HG03432 (cell line): ENCODE results near the gene TMEM59L.

Source experiments
- ATAC-seq: cut with Tn5 transposase; IDR thresholded peaks from one replicate; pipeline ENCODE4 v1.9.1; 2021; ENCODE audit warnings: mild to moderate bottlenecking, moderate library complexity; ENCODE audit not compliant: unreplicated experiment

TMEM59L gene

GRCh38 chr19:18636183-18636968 is 23.7 kb downstream of the TMEM59L start:
- ATAC-seq, result peak; percentile 85

DNA sequence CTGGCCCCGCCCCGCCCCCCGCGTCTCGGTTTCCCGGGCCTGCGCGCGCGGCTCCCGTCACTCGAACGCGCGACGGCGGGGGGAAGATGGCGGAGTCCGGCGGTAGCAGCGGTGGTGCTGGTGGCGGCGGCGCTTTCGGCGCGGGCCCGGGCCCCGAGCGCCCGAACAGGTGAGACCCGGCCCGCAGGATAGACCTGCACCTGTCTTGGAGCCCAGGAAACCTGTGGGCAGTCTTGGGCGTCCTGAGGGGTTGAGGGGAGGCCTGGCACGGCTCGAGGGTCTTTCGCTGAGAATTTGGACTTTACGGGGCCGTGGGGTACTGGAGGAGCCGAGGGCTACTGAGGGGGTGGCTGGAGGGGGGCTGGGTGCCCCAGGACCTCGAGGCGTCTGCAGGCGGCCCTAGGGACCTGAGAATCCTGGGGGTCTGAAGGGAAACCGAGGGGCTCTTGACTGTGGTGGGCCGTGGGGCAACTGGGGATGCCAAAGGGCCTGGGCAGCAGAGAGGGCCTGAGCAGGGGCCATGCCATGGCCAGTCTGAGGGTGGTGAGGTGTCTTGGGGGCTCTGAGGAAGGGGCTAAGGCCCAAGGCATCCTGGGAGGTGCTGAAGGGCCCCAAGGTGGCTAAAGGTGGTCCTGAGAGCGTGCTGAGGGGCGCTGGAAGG is 24.4 kb downstream of the TMEM59L start, which contains the start of gene KLHL26:
Gene KLHL26 (plus strand): TSS at position 60 of the 661 bp plus-strand sequence. CDS start 27 bp downstream, at position 87.
- ATAC-seq, result no peak

- no peak for ATAC-seq
These were observed 25.3 kb downstream of the TMEM59L start for GRCh38 chr19:18637673-18638630.

GRCh38 chr19:18639706-18640243 is 27.1 kb downstream of the TMEM59L start:
- ATAC-seq, result no peak

- ATAC-seq, result no peak
These were observed 31.7 kb downstream of the TMEM59L start for GRCh38 chr19:18644196-18645034.

GRCh38 chr19:18645035-18645511 is 32.4 kb downstream of the TMEM59L start:
- ATAC-seq, result no peak

DNA sequence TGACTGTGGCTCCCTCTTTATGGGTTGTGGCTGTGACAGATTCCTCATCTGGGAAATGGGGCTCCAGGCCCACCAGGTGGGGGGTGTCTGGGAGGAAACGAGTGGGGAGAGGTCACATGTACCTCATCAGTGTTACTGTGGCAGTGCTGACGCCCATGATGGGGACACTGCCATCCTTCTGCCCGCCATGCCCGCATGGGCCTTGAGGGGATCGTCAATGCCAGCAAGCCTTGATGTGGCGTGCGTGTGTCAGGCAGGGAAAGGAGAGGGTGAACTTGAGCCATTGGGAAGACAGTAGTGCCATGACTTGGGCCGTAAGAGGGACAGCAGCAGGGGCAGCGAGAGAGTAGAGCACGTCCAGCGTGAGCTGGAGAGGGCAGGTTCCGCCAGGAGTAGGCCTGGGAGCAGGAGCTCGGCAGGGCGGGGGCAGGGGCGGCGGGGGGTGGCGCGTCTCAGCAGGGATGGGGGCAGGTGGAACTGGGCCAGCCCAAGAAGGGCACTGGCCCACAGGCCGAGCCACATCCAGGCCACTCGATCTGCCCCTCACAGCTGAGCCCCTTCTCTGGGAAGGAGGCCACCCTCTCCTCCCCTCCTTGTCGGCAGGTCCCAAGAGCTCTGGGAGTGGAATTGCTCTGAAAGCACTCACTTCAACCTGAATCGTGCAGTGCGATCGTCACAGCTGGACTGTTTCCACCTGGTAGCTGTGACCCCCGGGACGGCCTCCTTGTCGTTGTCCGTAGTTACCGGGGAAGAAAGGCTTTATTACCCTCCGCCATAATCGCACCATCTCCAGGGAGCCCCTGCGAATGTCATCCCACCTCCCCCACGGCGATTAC is 34.1 kb downstream of the TMEM59L start:
- no peak for ATAC-seq

- ATAC-seq, result no peak
These were observed 34.7 kb downstream of the TMEM59L start for GRCh38 chr19:18647371-18647767.

DNA sequence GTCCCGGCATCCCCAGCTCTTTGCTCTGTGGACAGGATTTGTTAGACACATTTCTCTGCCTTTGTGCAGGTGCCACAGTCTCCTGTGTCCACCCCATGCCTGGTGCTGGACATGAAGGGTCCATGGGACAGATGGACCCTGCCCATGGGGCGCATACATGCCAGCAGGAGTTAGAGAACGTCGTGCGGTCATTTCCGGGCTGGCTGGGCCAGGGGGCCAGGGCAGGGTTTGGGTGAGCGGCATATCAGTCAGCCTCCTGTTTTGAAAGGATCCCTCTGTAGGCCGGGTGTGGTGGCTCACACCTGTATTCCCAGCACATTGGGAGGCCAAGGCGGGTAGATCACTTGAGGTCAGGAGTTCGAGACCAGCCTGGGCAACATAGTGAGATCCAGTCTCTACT is 35.1 kb downstream of the TMEM59L start:
- ATAC-seq, result no peak

GRCh38 chr19:18648973-18649315 is 36.3 kb downstream of the TMEM59L start:
- ATAC-seq, result no peak

DNA sequence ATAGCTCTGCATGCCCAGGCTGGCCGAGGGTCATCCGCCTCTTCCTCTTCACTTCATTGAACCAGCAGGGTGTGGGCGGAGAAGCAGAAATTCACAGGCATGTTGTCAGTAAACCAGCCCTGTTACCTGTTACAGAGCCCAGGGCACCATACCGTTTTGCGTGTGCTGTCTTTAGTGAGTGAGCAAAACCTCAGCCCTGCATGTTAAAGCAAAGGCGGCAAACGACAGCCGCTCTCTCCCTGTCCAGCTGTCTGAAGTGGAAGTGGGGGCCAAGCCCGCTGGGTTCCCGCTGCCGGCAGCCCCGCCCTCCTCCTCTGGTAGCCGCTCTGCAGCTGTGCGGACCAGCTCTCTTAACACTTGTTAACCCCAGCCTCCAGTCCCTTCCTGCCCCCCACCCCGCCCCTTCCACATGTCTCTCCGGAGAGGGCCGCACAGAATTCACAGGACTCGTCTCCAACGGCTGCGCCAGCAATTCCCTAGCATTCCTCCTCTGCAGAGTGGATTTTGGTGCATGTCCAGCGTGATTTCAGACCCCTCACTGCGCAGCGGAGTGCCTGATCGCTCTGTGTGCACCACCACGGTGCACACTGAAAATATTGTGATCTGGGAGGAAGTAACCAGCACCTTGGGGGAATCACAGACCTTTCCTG is 36.8 kb downstream of the TMEM59L start:
- no peak for ATAC-seq

GRCh38 chr19:18650021-18650390 is 37.3 kb downstream of the TMEM59L start:
- ATAC-seq, result no peak

- no peak for ATAC-seq
These were observed 37.9 kb downstream of the TMEM59L start for GRCh38 chr19:18650468-18651041.

DNA sequence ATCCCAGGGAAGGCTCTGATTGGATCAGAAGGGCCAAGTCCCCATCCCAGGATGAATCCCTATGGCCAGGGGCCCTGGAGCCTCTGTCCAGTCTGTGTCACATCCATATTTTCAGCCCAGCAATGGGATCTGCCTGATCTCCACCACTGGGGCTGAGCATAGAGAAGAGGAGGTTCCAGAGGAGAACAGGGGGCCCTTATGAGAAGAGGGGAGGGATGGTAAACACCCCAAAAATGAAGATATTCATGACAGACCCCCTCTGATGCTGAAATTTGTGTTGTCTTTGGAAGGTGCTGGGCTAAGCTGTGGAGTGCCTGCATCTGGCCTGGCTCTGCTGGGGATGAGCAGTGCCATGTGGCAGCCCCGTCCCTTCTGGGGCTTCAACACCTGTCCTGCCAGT is 38.6 kb downstream of the TMEM59L start:
- no peak for ATAC-seq

DNA sequence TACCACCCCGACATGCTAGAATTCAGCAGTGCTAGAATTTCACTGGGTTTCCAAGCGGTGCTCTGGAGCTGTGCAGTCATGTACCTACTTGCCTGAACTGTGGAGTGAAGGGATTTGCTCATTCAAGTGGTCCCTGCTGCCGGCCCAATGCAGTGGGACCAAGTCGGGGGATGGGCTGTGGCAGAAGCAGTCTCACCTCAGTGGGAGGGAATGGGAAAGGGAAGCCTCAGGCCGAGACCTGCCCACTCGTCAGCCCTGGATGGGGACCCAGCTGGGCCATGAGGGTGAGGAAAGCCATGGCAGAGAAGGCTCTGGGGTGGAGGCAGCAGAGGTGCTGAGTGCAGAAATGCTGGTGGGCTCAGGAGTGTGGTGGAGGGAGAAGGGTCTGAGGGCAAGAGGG is 39.1 kb downstream of the TMEM59L start:
- ATAC-seq, result no peak

GRCh38 chr19:18653853-18654252 is 41.2 kb downstream of the TMEM59L start:
- ATAC-seq, result no peak

DNA sequence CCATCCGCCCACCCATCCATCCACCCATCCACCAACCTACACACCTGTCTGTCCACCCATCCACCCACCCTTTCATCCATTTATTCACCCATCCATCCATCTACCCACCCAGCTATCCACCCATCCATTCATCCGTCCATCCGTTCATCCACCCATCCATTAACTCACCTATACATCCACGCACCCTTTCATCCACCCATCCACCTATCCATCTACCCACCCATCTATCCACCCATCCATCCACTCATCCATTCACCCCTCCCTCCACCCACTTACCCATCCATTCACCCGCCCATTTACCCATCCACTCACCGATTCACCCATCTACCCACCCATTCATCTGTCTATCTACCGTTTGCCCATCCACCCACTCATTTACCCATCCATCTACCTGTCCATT is 41.8 kb downstream of the TMEM59L start:
- no peak for ATAC-seq

DNA sequence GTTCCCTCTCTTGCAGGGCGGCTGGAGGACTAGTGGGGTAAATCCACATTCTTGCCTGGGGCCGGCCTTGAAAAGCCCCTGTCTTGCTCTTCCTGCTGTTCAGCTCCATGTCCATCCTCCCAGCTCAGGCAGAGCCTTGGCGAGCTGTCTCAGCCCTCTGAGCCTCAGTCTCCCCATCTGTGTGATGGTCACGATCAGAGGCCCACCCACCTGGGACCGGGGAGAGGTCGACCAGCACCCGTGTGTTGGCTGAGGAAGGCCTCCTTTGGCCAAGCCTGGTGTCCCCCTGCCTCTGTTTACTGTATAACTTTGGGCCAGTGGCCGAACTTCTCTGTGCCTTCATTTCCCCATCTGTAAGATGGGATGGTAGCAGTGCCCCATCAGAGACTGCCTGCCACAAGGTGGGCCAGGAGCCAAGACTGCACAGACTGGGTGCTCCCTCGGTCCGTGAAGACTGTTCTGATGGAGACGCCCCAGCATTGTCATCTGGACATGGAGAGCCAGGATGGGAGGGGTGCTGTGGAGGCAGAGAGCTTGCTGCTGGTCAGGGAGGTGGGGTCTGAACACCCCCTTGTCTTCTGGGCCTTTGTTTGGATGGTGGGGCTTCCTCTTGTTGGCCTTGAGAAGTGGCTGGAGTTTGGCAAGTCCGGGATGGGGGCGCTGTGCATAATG is 42.6 kb downstream of the TMEM59L start:
- no peak for ATAC-seq
